Neural progenitor cell (in vitro differentiated cells): ENCODE measurements around the gene ARHGDIA. TPM values are rescaled to one million over a fixed set of nuclear protein-coding genes. Genes with fewer than 3 reads are reported as not detected.
A peak's percentile ranks its signal among the peaks of the same experiment; 100 is the strongest.
"Not testable (repeated sequence)": the region's sequence is repeated elsewhere in the genome, so short reads cannot be mapped to it uniquely, and the experiment has no call there.

ENCODE experiments used
- DNase-seq: peaks from one replicate; pipeline ENCODE4 v3.0.0-alpha.2; 2016; ENCODE audit warnings: low spot score
- H2AFZ ChIP-seq: fragments of 200-600 bp; sonication (generic); replicated peaks from 2 replicates; pipeline ENCODE4 v1.6.1; 2016; ENCODE audit warnings: antibody characterized with exemption
- H3F3A ChIP-seq: fragments of 200-600 bp; sonication (generic); 2 replicates; pipeline ENCODE4 v1.6.1; 2016; ENCODE audit warnings: antibody characterized with exemption, low read depth
- H3K27ac ChIP-seq: fragments of 200-600 bp; sonication (generic); 2 replicates; pipeline ENCODE4 v1.5.1; 2016; ENCODE audit warnings: mild to moderate bottlenecking
- H3K27me3 ChIP-seq: fragments of 200-600 bp; sonication (generic); 2 replicates; pipeline ENCODE4 v1.6.1; 2016; ENCODE audit warnings: mild to moderate bottlenecking, moderate library complexity
- H3K36me3 ChIP-seq: fragments of 200-600 bp; sonication (generic); 2 replicates; pipeline ENCODE4 v1.5.1; 2016
- H3K4me1 ChIP-seq: fragments of 200-600 bp; sonication (generic); 2 replicates; pipeline ENCODE4 v1.6.1; 2016; ENCODE audit warnings: mixed run types
- H3K4me2 ChIP-seq: fragments of 200-600 bp; sonication (generic); 2 replicates; pipeline ENCODE4 v1.6.1; 2016
- H3K4me3 ChIP-seq: fragments of 200-600 bp; sonication (generic); 2 replicates; pipeline ENCODE4 v1.5.1; 2016
- H3K79me2 ChIP-seq: fragments of 200-600 bp; sonication (generic); 2 replicates; pipeline ENCODE4 v1.6.1; 2016; ENCODE audit warnings: low read depth
- H3K9ac ChIP-seq: fragments of 200-600 bp; sonication (generic); 2 replicates; pipeline ENCODE4 v1.6.1; 2016
- H3K9me3 ChIP-seq: fragments of 200-600 bp; sonication (generic); 2 replicates; pipeline ENCODE4 v1.5.1; 2016; ENCODE audit warnings: low read depth
- H4K20me1 ChIP-seq: fragments of 200-600 bp; sonication (generic); 2 replicates; pipeline ENCODE4 v1.6.1; 2016; ENCODE audit warnings: low read depth
- H3K27ac Mint-ChIP-seq: 3 replicates; pipeline ENCODE4 v1.8.0; 2021; ENCODE audit warnings: mixed read lengths
- H3K27me3 Mint-ChIP-seq: 2 replicates; pipeline ENCODE4 v1.8.0; 2022; ENCODE audit warnings: low read depth, mild to moderate bottlenecking, inconsistent platforms, moderate library complexity, mixed read lengths; ENCODE audit not compliant: insufficient read depth
- H3K36me3 Mint-ChIP-seq: 3 replicates; pipeline ENCODE4 v1.8.0; 2021; ENCODE audit warnings: mixed read lengths
- H3K4me1 Mint-ChIP-seq: 3 replicates; pipeline ENCODE4 v1.8.0; 2021; ENCODE audit warnings: mixed read lengths
- H3K4me3 Mint-ChIP-seq: 3 replicates; pipeline ENCODE4 v1.8.0; 2021; ENCODE audit warnings: mild to moderate bottlenecking, moderate library complexity, mixed read lengths
- H3K9me3 Mint-ChIP-seq: 3 replicates; pipeline ENCODE4 v1.8.0; 2020; ENCODE audit warnings: mixed read lengths
- EZH2 ChIP-seq: fragments of 200-600 bp; sonication (generic); IDR thresholded peaks from 2 replicates; pipeline ENCODE4 v1.6.1; 2017; ENCODE audit warnings: antibody characterized with exemption, mild to moderate bottlenecking, moderate library complexity
- EZH2phosphoT487 ChIP-seq: fragments of 200-600 bp; sonication (generic); IDR thresholded peaks from 2 replicates; pipeline ENCODE4 v1.6.1; 2017; ENCODE audit warnings: antibody characterized with exemption
- total RNA-seq: library from RNA; depleted of rRNA; stranded (reverse); fragments of >200 nt; gene quantifications from 2 replicates; pipeline ENCODE4 v1.2.3, GENCODE V29; 2015; ENCODE audit warnings: low replicate concordance
- TF ChIP-seq, protein P1 (sequence below): fragments of 200-600 bp; sonication (generic); IDR thresholded peaks from 2 replicates; pipeline ENCODE4 v1.5.1; 2017; ENCODE audit warnings: antibody characterized with exemption, mild to moderate bottlenecking

Gene ARHGDIA
- 25.1 and 47.9 TPM in 2 replicates for total RNA-seq

DNA sequence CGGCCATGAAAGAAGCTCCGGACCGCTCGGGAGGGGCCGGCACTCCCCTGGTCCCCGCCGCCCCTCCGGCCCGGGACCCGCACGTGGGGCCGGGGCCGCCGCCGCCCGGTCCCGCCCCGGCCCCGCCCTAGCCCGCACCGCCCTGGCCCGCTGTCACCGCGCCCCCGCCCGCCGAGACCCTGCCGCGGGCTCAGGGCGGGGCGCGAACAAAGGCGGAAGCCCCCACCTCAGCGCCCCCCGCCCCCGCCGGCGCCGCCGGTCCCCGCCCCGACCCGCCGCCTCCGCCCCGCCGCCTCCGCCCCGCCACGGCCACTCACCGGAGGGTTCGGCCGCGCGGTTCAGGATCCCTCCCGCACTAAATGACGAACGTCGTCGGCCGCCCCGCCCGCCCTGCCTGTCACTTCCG, at the start of gene ARHGDIA:
TSS of gene ARHGDIA (minus strand) at position 357 of the 406 bp plus-strand sequence. CDS start 1,407 bp downstream, outside the sequence.
- H2AFZ ChIP-seq, result peak within 1 kb of the TSS; percentile 80
- peak within 1 kb of the TSS; percentile 79 for H3K27ac Mint-ChIP-seq
- peak within 1 kb of the TSS; percentile 86 for H3K4me3 ChIP-seq
- peak within 1 kb of the TSS; percentile 73 for H3K9ac ChIP-seq
- peak within 1 kb of the TSS; percentile 42 for H3K27ac ChIP-seq
- peaks cover 62% of the 10 kb centered on the region for H3F3A ChIP-seq
- peak within 1 kb of the TSS; percentile 99 for H3K4me2 ChIP-seq
- H3K36me3 ChIP-seq, result no peaks in the 10 kb centered on the region
- H3K4me1 ChIP-seq, result peaks cover 14% of the 10 kb centered on the region
- peak within 1 kb of the TSS; percentile 88 for H3K4me3 Mint-ChIP-seq
- H3K27me3 ChIP-seq, result no peaks in the 10 kb centered on the region
- TF ChIP-seq EZH2, result no peak
- no peak for TF ChIP-seq EZH2phosphoT487
- TF ChIP-seq, protein P1, sequence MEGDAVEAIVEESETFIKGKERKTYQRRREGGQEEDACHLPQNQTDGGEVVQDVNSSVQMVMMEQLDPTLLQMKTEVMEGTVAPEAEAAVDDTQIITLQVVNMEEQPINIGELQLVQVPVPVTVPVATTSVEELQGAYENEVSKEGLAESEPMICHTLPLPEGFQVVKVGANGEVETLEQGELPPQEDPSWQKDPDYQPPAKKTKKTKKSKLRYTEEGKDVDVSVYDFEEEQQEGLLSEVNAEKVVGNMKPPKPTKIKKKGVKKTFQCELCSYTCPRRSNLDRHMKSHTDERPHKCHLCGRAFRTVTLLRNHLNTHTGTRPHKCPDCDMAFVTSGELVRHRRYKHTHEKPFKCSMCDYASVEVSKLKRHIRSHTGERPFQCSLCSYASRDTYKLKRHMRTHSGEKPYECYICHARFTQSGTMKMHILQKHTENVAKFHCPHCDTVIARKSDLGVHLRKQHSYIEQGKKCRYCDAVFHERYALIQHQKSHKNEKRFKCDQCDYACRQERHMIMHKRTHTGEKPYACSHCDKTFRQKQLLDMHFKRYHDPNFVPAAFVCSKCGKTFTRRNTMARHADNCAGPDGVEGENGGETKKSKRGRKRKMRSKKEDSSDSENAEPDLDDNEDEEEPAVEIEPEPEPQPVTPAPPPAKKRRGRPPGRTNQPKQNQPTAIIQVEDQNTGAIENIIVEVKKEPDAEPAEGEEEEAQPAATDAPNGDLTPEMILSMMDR, result no peak
- H3K9me3 Mint-ChIP-seq, result no peaks in the 10 kb centered on the region
- H3K27me3 Mint-ChIP-seq, result peaks cover 4% of the 10 kb centered on the region
- H3K79me2 ChIP-seq, result peaks cover 28% of the 10 kb centered on the region
- peaks cover 35% of the 10 kb centered on the region for H4K20me1 ChIP-seq
- H3K9me3 ChIP-seq, result no peaks in the 10 kb centered on the region
- H3K36me3 Mint-ChIP-seq, result peaks cover 3% of the 10 kb centered on the region
- peaks cover 16% of the 10 kb centered on the region for H3K4me1 Mint-ChIP-seq
- peak; percentile 93 for DNase-seq

DNA sequence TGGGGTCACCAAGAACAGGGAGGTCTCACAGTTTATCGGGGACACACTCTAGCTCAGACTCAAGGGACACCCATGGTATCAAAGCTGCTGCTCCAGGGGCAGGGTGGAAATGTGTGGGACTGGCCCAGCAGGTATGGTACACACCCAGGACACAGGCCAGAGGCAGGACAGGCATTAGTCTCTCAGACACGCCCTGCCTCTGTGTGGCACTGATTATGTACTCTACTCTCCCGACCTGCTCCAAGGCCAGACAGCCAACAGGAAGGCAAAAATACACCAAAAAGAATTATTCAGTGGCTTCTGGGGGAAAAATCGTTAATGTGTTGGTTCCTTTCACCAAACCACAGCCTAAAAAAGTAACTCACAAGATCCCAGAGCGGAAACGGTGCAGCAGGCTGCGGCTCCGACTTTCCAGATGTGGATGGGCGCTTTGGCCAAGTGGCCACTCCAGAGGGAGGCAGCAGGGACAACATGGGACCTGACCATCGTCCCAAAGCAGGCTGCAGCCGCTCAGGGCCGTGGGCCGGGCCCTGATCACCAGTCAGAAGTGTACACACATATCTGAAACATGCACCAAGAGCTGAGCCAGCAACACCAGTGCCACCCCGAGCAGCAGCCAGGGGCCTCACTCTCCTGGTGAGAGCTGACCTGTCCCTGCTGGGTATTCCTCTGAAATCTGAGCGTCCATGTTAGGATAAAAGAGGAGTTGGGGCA, 47.9 kb upstream of the ARHGDIA start:
- H3K27ac ChIP-seq, result no peak overlapping the region
- no peaks in the 10 kb centered on the region for H3K36me3 ChIP-seq
- H3K27me3 Mint-ChIP-seq, result peaks cover 2% of the 10 kb centered on the region
- peaks cover 54% of the 10 kb centered on the region for H3K79me2 ChIP-seq
- H3K9me3 Mint-ChIP-seq, result no peaks in the 10 kb centered on the region
- H3K4me3 ChIP-seq, result no peak overlapping the region
- H3F3A ChIP-seq, result peaks cover 33% of the 10 kb centered on the region
- no peaks in the 10 kb centered on the region for H3K9me3 ChIP-seq
- H3K9ac ChIP-seq, result no peak overlapping the region
- peak overlapping the region; percentile 89 for H3K4me3 Mint-ChIP-seq
- H3K27me3 ChIP-seq, result no peaks in the 10 kb centered on the region
- no peak overlapping the region for H3K27ac Mint-ChIP-seq
- H3K4me2 ChIP-seq, result no peak overlapping the region
- TF ChIP-seq EZH2phosphoT487, result no peak
- TF ChIP-seq, protein P1, result no peak
- no peak for TF ChIP-seq EZH2
- peaks cover 7% of the 10 kb centered on the region for H3K36me3 Mint-ChIP-seq
- H4K20me1 ChIP-seq, result peaks cover 38% of the 10 kb centered on the region
- no peak overlapping the region for H2AFZ ChIP-seq
- H3K4me1 ChIP-seq, result peaks cover 22% of the 10 kb centered on the region
- H3K4me1 Mint-ChIP-seq, result peaks cover 24% of the 10 kb centered on the region
- no peak for DNase-seq

DNA sequence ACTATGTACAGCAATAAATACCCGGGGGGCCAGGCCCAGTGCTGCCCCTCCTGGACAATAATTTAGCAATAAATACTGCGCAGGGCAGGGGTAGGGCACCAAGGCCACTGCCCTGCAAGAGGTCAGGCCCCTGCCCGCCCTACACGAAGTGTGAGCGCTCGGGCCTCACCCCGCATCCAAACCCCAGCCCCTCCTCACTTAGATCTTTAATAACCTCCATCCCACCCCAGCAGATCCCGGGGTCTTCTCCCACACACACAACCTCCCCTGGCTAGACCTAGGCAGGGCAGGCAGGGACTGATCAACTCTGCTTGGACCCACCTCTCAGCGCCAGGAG, 47.2 kb upstream of the ARHGDIA start:
- H4K20me1 ChIP-seq, result peaks cover 31% of the 10 kb centered on the region

More for the DNA sequence above, 47.2 kb upstream of the ARHGDIA start:
- not testable (repeated sequence) for H3K27me3 Mint-ChIP-seq, H3K27ac Mint-ChIP-seq, DNase-seq, H3K9me3 Mint-ChIP-seq, H3K9me3 ChIP-seq, H3K9ac ChIP-seq, H3K36me3 Mint-ChIP-seq, H2AFZ ChIP-seq, H3K36me3 ChIP-seq, H3K27me3 ChIP-seq, H3K27ac ChIP-seq
- Histone ChIP-seq H3K4me3 (peak overlapping the region; percentile 96), H3F3A (peaks cover 28% of the 10 kb centered on the region), H3K4me2 (peak overlapping the region; percentile 90), H3K4me1 (peaks cover 15% of the 10 kb centered on the region), H3K79me2 (peaks cover 48% of the 10 kb centered on the region)
- peaks cover 22% of the 10 kb centered on the region for H3K4me1 Mint-ChIP-seq
- peak overlapping the region; percentile 89 for H3K4me3 Mint-ChIP-seq
- TF ChIP-seq, protein P1, result peak; percentile 19
